D721Med (cell line): ENCODE results near the gene PDCD1.

Source experiments
- DNase-seq: peaks from one replicate; pipeline ENCODE4 v3.0.0; 2011; ENCODE audit warnings: low spot score; ENCODE audit not compliant: insufficient read length
- FAIRE-seq: peaks from 2 replicates; lab custom pipeline; 2011; peaks lifted over from hg19 to GRCh38; lab: Jason Lieb, UNC
- TF ChIP-seq, protein P1 (sequence below): IDR thresholded peaks from 2 replicates; pipeline ENCODE4 v1.5.1; 2012; ENCODE audit warnings: mild to moderate bottlenecking, control low read depth; ENCODE audit not compliant: insufficient read depth; ENCODE audit errors: missing control alignments

The PDCD1 gene

GRCh38 chr2:241844831-241845578 lies 13.7 kb downstream of the PDCD1 start:
- DNase-seq = no peak
- TF ChIP-seq, protein P1, sequence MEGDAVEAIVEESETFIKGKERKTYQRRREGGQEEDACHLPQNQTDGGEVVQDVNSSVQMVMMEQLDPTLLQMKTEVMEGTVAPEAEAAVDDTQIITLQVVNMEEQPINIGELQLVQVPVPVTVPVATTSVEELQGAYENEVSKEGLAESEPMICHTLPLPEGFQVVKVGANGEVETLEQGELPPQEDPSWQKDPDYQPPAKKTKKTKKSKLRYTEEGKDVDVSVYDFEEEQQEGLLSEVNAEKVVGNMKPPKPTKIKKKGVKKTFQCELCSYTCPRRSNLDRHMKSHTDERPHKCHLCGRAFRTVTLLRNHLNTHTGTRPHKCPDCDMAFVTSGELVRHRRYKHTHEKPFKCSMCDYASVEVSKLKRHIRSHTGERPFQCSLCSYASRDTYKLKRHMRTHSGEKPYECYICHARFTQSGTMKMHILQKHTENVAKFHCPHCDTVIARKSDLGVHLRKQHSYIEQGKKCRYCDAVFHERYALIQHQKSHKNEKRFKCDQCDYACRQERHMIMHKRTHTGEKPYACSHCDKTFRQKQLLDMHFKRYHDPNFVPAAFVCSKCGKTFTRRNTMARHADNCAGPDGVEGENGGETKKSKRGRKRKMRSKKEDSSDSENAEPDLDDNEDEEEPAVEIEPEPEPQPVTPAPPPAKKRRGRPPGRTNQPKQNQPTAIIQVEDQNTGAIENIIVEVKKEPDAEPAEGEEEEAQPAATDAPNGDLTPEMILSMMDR = no peak
- FAIRE-seq = no peak

- TF ChIP-seq, protein P1 = no peak
- DNase-seq (no peak), FAIRE-seq (no peak)
Measured at GRCh38 chr2:241844066-241844728, 14.5 kb downstream of the PDCD1 start.

DNA sequence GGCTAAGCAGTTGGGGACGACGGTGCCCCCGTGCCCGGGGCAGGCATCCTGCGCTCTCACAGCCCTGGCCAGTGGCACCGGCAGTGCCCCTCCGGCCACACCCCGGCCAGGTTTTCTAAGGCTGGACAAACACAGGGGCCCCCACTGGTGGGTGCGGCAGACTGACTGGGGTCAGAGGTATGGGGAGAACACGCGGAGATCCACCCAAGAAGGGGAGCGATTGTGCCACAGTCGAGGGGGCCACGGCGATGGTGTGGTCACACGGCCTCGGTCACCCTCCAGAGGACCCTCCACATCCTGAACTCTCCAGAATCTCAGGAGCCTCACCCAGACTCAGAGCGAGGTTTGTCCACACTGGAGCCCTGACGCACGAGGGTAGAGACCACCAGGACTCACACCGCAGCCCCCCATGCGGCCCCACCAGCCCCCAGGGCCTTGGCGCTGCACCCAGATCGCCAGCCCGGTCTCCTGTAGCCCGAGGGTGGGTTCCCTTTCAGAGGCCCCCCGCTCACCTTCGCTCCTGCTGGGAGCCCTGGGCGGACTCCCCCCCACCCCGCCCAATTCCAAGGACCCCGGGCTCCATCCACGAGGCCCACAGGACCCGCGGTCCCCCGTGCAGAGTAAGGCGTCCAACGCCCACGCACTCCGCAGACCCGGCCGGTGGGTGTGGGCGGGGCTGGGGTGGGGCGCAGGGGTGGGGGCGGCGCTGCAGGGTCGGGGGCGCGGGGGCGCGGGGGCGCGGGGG lies 15.2 kb downstream of the PDCD1 start:
- FAIRE-seq = no peak
- no peak for DNase-seq
- TF ChIP-seq, protein P1 = no peak

GRCh38 chr2:241842620-241843211 lies 16.0 kb downstream of the PDCD1 start:
- TF ChIP-seq, protein P1 = no peak
- FAIRE-seq (no peak), DNase-seq (no peak)

DNA sequence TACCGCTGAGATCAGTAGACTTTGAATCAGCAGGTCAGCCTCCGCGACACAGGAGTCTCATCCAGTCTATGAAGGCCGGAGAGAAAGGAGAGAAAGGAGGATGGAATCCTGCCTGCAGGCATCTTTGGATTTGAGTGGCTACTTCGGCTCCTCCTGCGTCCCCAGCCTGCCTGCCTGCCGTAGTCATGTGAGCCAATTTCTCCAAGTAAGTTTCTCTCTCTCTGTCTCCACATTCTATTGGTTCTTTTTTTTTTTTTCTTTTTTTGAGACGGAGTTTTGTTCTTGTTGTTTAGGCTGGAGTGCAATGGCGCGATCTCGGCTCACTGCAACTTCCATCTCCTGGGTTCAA lies 16.7 kb downstream of the PDCD1 start:
- TF ChIP-seq, protein P1 = no peak
- DNase-seq (no peak), FAIRE-seq (no peak)

- no peak for FAIRE-seq
- TF ChIP-seq, protein P1 = no peak
- no peak for DNase-seq
Measured at GRCh38 chr2:241841181-241842066, 17.3 kb downstream of the PDCD1 start.
